C4-2B (cell line): ENCODE data around the gene TMOD1.
"Not testable (repeated sequence)": the region's sequence is repeated elsewhere in the genome, so short reads cannot be mapped to it uniquely, and the experiment has no call there.

Source experiments
- ZFX ChIP-seq: fragments of 450-650 bp; IDR thresholded peaks from 2 replicates; pipeline ENCODE4 v1.6.1; 2017
- TF ChIP-seq, protein P1 (sequence below): fragments of 450-650 bp; conservative IDR thresholded peaks from 2 replicates; pipeline ENCODE4 v1.5.1; 2017; ENCODE audit warnings: mild to moderate bottlenecking

DNA sequence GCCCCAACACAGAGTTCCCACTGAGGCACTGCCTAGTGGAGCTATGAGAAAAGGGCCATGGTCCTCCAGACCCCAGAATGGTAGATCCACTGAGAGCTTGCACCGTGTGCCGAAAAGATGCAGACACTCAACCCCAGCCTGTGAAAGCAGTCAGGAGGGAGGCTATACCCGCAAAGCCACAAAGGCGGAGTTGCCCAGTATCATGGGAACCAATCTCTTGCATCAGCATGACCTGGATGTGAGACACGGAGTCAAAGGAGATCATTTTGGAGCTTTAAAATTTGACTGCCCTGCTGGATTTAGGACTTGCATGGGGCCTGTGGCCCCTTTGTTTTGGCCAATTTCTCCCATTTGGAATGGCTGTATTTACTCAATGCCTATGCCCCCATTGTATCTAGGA is 121.0 kb downstream of the TMOD1 start:
- TF ChIP-seq, protein P1, sequence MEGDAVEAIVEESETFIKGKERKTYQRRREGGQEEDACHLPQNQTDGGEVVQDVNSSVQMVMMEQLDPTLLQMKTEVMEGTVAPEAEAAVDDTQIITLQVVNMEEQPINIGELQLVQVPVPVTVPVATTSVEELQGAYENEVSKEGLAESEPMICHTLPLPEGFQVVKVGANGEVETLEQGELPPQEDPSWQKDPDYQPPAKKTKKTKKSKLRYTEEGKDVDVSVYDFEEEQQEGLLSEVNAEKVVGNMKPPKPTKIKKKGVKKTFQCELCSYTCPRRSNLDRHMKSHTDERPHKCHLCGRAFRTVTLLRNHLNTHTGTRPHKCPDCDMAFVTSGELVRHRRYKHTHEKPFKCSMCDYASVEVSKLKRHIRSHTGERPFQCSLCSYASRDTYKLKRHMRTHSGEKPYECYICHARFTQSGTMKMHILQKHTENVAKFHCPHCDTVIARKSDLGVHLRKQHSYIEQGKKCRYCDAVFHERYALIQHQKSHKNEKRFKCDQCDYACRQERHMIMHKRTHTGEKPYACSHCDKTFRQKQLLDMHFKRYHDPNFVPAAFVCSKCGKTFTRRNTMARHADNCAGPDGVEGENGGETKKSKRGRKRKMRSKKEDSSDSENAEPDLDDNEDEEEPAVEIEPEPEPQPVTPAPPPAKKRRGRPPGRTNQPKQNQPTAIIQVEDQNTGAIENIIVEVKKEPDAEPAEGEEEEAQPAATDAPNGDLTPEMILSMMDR = not testable (repeated sequence)
- not testable (repeated sequence) for TF ChIP-seq ZFX
